HepG2 (cell line): ENCODE data around the gene CTNNA2. TPM values are rescaled to one million over a fixed set of nuclear protein-coding genes. Genes with fewer than 3 reads are reported as not detected.

Experiments used
- ATAC-seq: fragments of 200-7000 bp; cut with Tn5 transposase; 3 replicates; pipeline ENCODE4 v1.9.1; 2020; ENCODE audit warnings: mild to moderate bottlenecking, moderate library complexity
- BruUV-seq: library from RNA; stranded (reverse); fragments of 400-500 nt; replicated peaks from 2 replicates; lab custom pipeline; 2021; lab: Mats Ljungman, UMichigan
- CTCF ChIA-PET: fragments of 300-600 bp; formaldehyde crosslinking; extraction: SDS; loops from one replicate; lab custom pipeline; 2021; ENCODE audit warnings: low total read pairs, inconsistent platforms, low intra/inter-chr PET ratio; lab: Yijun Ruan, JAX
- POLR2A ChIA-PET: fragments of 350-600 bp; sonication (Branson Sonifier 250); formaldehyde crosslinking; loops from one replicate; lab custom pipeline; 2020; ENCODE audit warnings: antibody characterized with exemption, inconsistent platforms; lab: Yijun Ruan, JAX
- DNase-seq: peaks from one replicate; pipeline ENCODE4 v3.0.0-alpha.2; 2015; ENCODE audit warnings: low spot score
- FAIRE-seq: peaks from 3 replicates; lab custom pipeline; 2011; peaks lifted over from hg19 to GRCh38; lab: Jason Lieb, UNC
- H2AFZ ChIP-seq: one replicate; pipeline ENCODE4 v1.6.1; 2011; ENCODE audit warnings: low read length, inconsistent platforms
- H3K27ac ChIP-seq: fragments of 300-600 bp; 3 replicates; pipeline ENCODE4 v1.8.0; 2011; ENCODE audit warnings: mixed run types, mild to moderate bottlenecking, mixed read lengths, low read length, inconsistent platforms; ENCODE audit not compliant: insufficient read depth; ENCODE audit errors: extremely low read length
- H3K27me3 ChIP-seq, 2 experiments: fragments of 200-600 bp in 1 of 2; 2 replicates in 1 of 2; 3 replicates in 1 of 2; pipeline versions ENCODE4 v1.6.0 to v1.8.0; 2011; ENCODE audit warnings: low read length in 2 of 2, mild to moderate bottlenecking in 2 of 2, moderate library complexity in 2 of 2, inconsistent platforms in 1 of 2; ENCODE audit not compliant: insufficient read depth in 2 of 2, control insufficient read depth in 1 of 2
- H3K36me3 ChIP-seq, 2 experiments: fragments of 200-600 bp in 1 of 2; replicated peaks in 1 of 2; 2 replicates in 1 of 2; 3 replicates in 1 of 2; pipeline versions ENCODE4 v1.5.1 to v1.8.0; 2011; ENCODE audit warnings: low read length in 2 of 2, inconsistent platforms in 1 of 2; ENCODE audit not compliant: insufficient read depth in 2 of 2, control insufficient read depth in 1 of 2
- H3K4me1 ChIP-seq: 2 replicates; pipeline ENCODE4 v1.5.1; 2012; ENCODE audit warnings: low read length, inconsistent platforms; ENCODE audit not compliant: insufficient read depth
- H3K4me2 ChIP-seq: 2 replicates; pipeline ENCODE4 v1.6.0; 2011; ENCODE audit warnings: low read depth, low read length, inconsistent platforms
- H3K4me3 ChIP-seq, 3 experiments: fragments of 200-600 bp in 1 of 3; sonication (generic), shearing (Covaris generic) in 1 of 3; replicated peaks in 1 of 3; 2 replicates each; pipeline ENCODE4 v1.5.1; 2011 to 2016; ENCODE audit warnings: low read length in 3 of 3, inconsistent platforms in 2 of 3, low read depth in 2 of 3, mild to moderate bottlenecking in 2 of 3, control low read depth in 1 of 3, mixed read lengths in 1 of 3; ENCODE audit not compliant: insufficient read depth in 1 of 3
- H3K79me2 ChIP-seq: one replicate; pipeline ENCODE4 v1.6.1; 2011; ENCODE audit warnings: low read length, inconsistent platforms; ENCODE audit not compliant: insufficient read depth
- H3K9ac ChIP-seq: 2 replicates; pipeline ENCODE4 v1.6.0; 2011; ENCODE audit warnings: mild to moderate bottlenecking, low read depth, low read length, inconsistent platforms; ENCODE audit not compliant: insufficient read depth
- H3K9me3 ChIP-seq: 2 replicates; pipeline ENCODE4 v1.5.1; 2012; ENCODE audit warnings: mild to moderate bottlenecking, low read length
- H4K20me1 ChIP-seq: 2 replicates; pipeline ENCODE4 v1.6.0; 2011; ENCODE audit warnings: inconsistent platforms, mild to moderate bottlenecking, low read length, moderate library complexity; ENCODE audit not compliant: insufficient read depth
- ARNTL ChIP-seq: sonication (generic); formaldehyde crosslinking; IDR thresholded peaks from 2 replicates; pipeline ENCODE4 v1.4.0; 2020; ENCODE audit warnings: mild to moderate bottlenecking, missing genetic modification reagents
- CREB1 ChIP-seq, 2 experiments: fragments of 450-650 bp in 1 of 2; IDR thresholded peaks; 2 replicates each; pipeline ENCODE4 v1.6.1; 2016 to 2017; ENCODE audit warnings: control low read depth in 1 of 2, mild to moderate bottlenecking in 1 of 2, missing compliant biosample characterization in 1 of 2, missing genetic modification characterization in 1 of 2
- DDIT3 ChIP-seq: sonication (generic); formaldehyde crosslinking; IDR thresholded peaks from 2 replicates; pipeline ENCODE4 v1.4.0; 2020; ENCODE audit warnings: mild to moderate bottlenecking, missing genetic modification reagents
- FOXK2 ChIP-seq: fragments of 450-650 bp; IDR thresholded peaks from 2 replicates; pipeline ENCODE4 v1.6.1; 2016
- KLF9 ChIP-seq: IDR thresholded peaks from 2 replicates; pipeline ENCODE4 v1.6.1; 2016; ENCODE audit warnings: low read depth
- MAFG ChIP-seq: sonication (generic); formaldehyde crosslinking; IDR thresholded peaks from 2 replicates; pipeline ENCODE4 v1.5.1; 2020; ENCODE audit warnings: mild to moderate bottlenecking, missing genetic modification reagents
- NR2C2 ChIP-seq: sonication (generic); formaldehyde crosslinking; IDR thresholded peaks from 2 replicates; pipeline ENCODE4 v1.4.0; 2020; ENCODE audit warnings: missing genetic modification reagents, mild to moderate bottlenecking, moderate library complexity, borderline replicate concordance
- YY1 ChIP-seq: IDR thresholded peaks from 2 replicates; pipeline ENCODE4 v1.6.1; 2011; ENCODE audit warnings: low read length, low read depth, moderate library complexity, mild to moderate bottlenecking; ENCODE audit not compliant: insufficient read depth, insufficient replicate concordance
- ZNF24 ChIP-seq: fragments of 450-650 bp; IDR thresholded peaks from 2 replicates; pipeline ENCODE4 v1.6.1; 2017; ENCODE audit warnings: antibody characterized with exemption, mild to moderate bottlenecking
- ZNF580 ChIP-seq: IDR thresholded peaks from 2 replicates; pipeline ENCODE4 v1.6.1; 2016; ENCODE audit warnings: low read depth, borderline replicate concordance
- ZNF704 ChIP-seq: sonication (generic); formaldehyde crosslinking; IDR thresholded peaks from 2 replicates; pipeline ENCODE4 v1.8.1; 2023; ENCODE audit warnings: mild to moderate bottlenecking, inconsistent platforms, moderate library complexity, missing genetic modification reagents, borderline replicate concordance
- ZNF773 ChIP-seq: sonication (generic); formaldehyde crosslinking; IDR thresholded peaks from 2 replicates; pipeline ENCODE4 v1.4.0; 2020; ENCODE audit warnings: missing genetic modification reagents, borderline replicate concordance
- ZNF775 ChIP-seq: sonication (generic); formaldehyde crosslinking; IDR thresholded peaks from 2 replicates; pipeline ENCODE4 v1.4.0; 2020; ENCODE audit warnings: missing genetic modification reagents, mild to moderate bottlenecking, moderate library complexity, borderline replicate concordance
- WGBS: methylation state at CpG from one replicate; pipeline ENCODE4 v1.1.6; 2017; ENCODE audit warnings: low lambda C conversion rate; 5-methylcytosine and 5-hydroxymethylcytosine counted together
- in situ Hi-C: cut with HindIII; loops from 2 replicates; pipeline ENCODE4 v1.10.0; 2017; ENCODE audit warnings: low pct_unique_long_range_greater_than_20kb; ENCODE audit not compliant: extremely low pct_ligation_motif_present
- intact Hi-C: fragments of 100-400 bp; cut with micrococcal nuclease; formaldehyde crosslinking; loops from one replicate; pipeline ENCODE4 v1.10.0; 2022; ENCODE audit not compliant: unreplicated experiment
- polyA plus RNA-seq, 8 experiments: library from polyadenylated mRNA; depleted of rRNA in 3 of 8; stranded (reverse) in 7 of 8; unstranded in 1 of 8; fragments of >200 nt; fragmentation: Illumina TruSeq in 4 of 8; extraction: Trizol in 4 of 8; gene quantifications; 2 replicates each; pipeline versions ENCODE4 v1.2.1 to v1.2.3, GENCODE V29; 2011 to 2016; ENCODE audit warnings: low read depth in 4 of 8, missing spikeins in 1 of 8, mixed read lengths in 1 of 8; ENCODE audit not compliant: insufficient read depth in 1 of 8
- total RNA-seq, 5 experiments: library from RNA; depleted of rRNA; stranded (reverse); fragments of >200 nt; fragmentation: Illumina TruSeq; extraction: Trizol; gene quantifications; 2 replicates each; pipeline ENCODE4 v1.2.3, GENCODE V29; 2016; ENCODE audit warnings: low read depth in 1 of 5

Gene CTNNA2
- total and polyA plus RNA-seq, 2 of the 13 experiments (the other 11 are each of a cell fraction or from before 2014, with no cell fraction given): not detected

- no peak for TF ChIP-seq YY1
These were observed 976.9 kb downstream of the CTNNA2 start (continued) for GRCh38 chr2:80489717-80490116.

GRCh38 chr2:80490964-80491363 lies 978.1 kb downstream of the CTNNA2 start:
- no peak for TF ChIP-seq ZNF580 (CRISPR knock-in tag)
- TF ChIP-seq DDIT3: no peak
- no peak for TF ChIP-seq ZNF773
- TF ChIP-seq NR2C2 (CRISPR knock-in tag): no peak
- TF ChIP-seq MAFG (CRISPR knock-in tag): no peak
- TF ChIP-seq ZNF704 (CRISPR knock-in tag): no peak
- TF ChIP-seq FOXK2: no peak
- no peak for TF ChIP-seq ARNTL (CRISPR knock-in tag)
- TF ChIP-seq ZNF24: no peak
- TF ChIP-seq CREB1 (IDR thresholded peaks at IDR 0.05): no peak
- no peak for TF ChIP-seq CREB1 (CRISPR knock-in tag; IDR thresholded peaks at IDR 0.05)
- TF ChIP-seq KLF9: no peak
- no peak for TF ChIP-seq ZNF775 (CRISPR knock-in tag)
- TF ChIP-seq, all 625 proteins: peak for 0
- H3K79me2 ChIP-seq: no peaks in the 10 kb centered on the region
- H3K4me1 ChIP-seq: no peaks in the 10 kb centered on the region
- H4K20me1 ChIP-seq: no peaks in the 10 kb centered on the region
- CTCF ChIA-PET: no interaction called here
- intact Hi-C loops (no loop called here), in situ Hi-C loops (no loop called here)
- no peak overlapping the region for H3K9ac ChIP-seq
- FAIRE-seq: no peak
- no peak overlapping the region for H3K4me2 ChIP-seq
- no peak overlapping the region for H3K4me3 ChIP-seq
- no peak overlapping the region for H2AFZ ChIP-seq
- no peaks in the 10 kb centered on the region for H3K36me3 ChIP-seq
- no TSS peak for BruUV-seq
- peaks cover 36% of the 10 kb centered on the region for H3K9me3 ChIP-seq
- POLR2A ChIA-PET: no interaction called here
- DNase-seq: no peak
- ATAC-seq: no peak
- WGBS: 20% methylated on average over 4 of the region's 4 CpGs
- no peaks in the 10 kb centered on the region for H3K27me3 ChIP-seq
- no peak overlapping the region for H3K27ac ChIP-seq
